ENCODE results near the gene CORO2A. TPM values are rescaled to one million over a fixed set of nuclear protein-coding genes. Genes with fewer than 3 reads are reported as not detected.

CORO2A gene
- total and polyA plus RNA-seq, 2 donors (not counting 3 experiments of a cell fraction or from before 2014, with no cell fraction given): 0.35 to 0.53 TPM

DNA sequence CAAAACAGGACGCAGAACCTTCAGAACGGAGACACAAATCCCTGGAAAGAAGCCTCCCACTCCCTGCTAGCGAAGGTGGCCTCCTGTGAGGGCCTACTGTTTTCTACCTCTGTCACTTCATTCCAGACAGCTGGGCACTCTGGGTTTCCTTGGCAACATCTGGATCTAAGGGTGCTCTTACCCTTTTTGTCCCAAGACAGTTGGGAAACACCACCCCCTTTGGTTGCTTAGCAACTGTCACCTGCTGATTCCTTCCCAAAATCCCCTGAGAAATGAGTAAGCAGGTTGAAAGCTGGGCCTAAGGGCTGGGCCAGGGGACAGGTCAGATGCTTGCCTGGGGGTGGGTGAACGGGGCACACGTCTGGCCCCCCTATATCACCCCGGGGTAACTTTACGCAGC, 106.5 kb downstream of the CORO2A start:
- DNase-seq (ENCODE audit: low read depth, low spot score) (no peak), FAIRE-seq (no peak)
- dilution Hi-C loops (cut with MboI; ENCODE audit: extremely low pct_ligation_motif_present, low sequenced_read_pairs): no loop called here
- intact Hi-C loops (cut with micrococcal nuclease): loop anchor here (2.0 kb wide), 1 partner anchor 171 kb away; no protein-coding TSS in a partner anchor
- no peak overlapping the region for H3K27ac ChIP-seq (ENCODE audit: insufficient read depth, low read depth, low read length)
- no peak overlapping the region for H3K4me3 ChIP-seq (replicated peaks in 1 of 3; ENCODE audit: insufficient read depth in 1 of 3, low read depth in 1 of 3, low read length in 3 of 3)
- no peak for TF ChIP-seq GATA2 (IDR thresholded peaks at IDR 0.05; ENCODE audit: insufficient read depth, insufficient read length, low read depth, low read length)
- TF ChIP-seq, protein P1, sequence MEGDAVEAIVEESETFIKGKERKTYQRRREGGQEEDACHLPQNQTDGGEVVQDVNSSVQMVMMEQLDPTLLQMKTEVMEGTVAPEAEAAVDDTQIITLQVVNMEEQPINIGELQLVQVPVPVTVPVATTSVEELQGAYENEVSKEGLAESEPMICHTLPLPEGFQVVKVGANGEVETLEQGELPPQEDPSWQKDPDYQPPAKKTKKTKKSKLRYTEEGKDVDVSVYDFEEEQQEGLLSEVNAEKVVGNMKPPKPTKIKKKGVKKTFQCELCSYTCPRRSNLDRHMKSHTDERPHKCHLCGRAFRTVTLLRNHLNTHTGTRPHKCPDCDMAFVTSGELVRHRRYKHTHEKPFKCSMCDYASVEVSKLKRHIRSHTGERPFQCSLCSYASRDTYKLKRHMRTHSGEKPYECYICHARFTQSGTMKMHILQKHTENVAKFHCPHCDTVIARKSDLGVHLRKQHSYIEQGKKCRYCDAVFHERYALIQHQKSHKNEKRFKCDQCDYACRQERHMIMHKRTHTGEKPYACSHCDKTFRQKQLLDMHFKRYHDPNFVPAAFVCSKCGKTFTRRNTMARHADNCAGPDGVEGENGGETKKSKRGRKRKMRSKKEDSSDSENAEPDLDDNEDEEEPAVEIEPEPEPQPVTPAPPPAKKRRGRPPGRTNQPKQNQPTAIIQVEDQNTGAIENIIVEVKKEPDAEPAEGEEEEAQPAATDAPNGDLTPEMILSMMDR (IDR thresholded peaks at IDR 0.05; ENCODE audit: extremely low read depth in 1 of 2, insufficient read depth in 1 of 2, low read depth in 1 of 2, low read length in 2 of 2): no peak
- no peak for TF ChIP-seq FOS (IDR thresholded peaks at IDR 0.05; ENCODE audit: borderline replicate concordance, insufficient read depth, low read length)
- TF ChIP-seq JUN (IDR thresholded peaks at IDR 0.05; ENCODE audit: borderline replicate concordance, insufficient read depth, insufficient read length, low read depth): no peak
- TF ChIP-seq MYC (IDR thresholded peaks at IDR 0.05; ENCODE audit: low read depth, low read length): no peak
- TF ChIP-seq, protein P2, sequence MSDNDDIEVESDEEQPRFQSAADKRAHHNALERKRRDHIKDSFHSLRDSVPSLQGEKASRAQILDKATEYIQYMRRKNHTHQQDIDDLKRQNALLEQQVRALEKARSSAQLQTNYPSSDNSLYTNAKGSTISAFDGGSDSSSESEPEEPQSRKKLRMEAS (IDR thresholded peaks at IDR 0.05; ENCODE audit: insufficient read depth, insufficient read length): no peak
- no peak for TF ChIP-seq EZH2 (IDR thresholded peaks at IDR 0.05; ENCODE audit: borderline replicate concordance, low read depth, low read length, severe bottlenecking)
- TF ChIP-seq POLR2A (IDR thresholded peaks at IDR 0.05; ENCODE audit: low read depth, low read length): no peak
- no peak for TF ChIP-seq POLR2AphosphoS5 (IDR thresholded peaks at IDR 0.05; ENCODE audit: insufficient read depth, low read depth, low read length)
- CTCF ChIA-PET: interaction anchor here (1.3 to 1.5 kb wide), 2 partner anchors 11 to 82 kb away, joined by 3 to 5 read pairs; no protein-coding TSS in a partner anchor
- peaks cover 3 to 12% of the 10 kb centered on the region in 2 experiments for H3K36me3 ChIP-seq (ENCODE audit: control insufficient read depth in 2 of 2, extremely low read depth in 1 of 2, insufficient read depth in 2 of 2, low read length in 2 of 2)
- no TSS peak for BruUV-seq (replicated peaks)
- POLR2A ChIA-PET: no interaction called here
- H3K4me2 ChIP-seq (ENCODE audit: insufficient read depth, low read length): no peak overlapping the region
- no peaks in the 10 kb centered on the region for H3K9me1 ChIP-seq (replicated peaks; ENCODE audit: control insufficient read depth, extremely low read depth, insufficient read depth, low read length)
- no peak overlapping the region for H3K9ac ChIP-seq (replicated peaks; ENCODE audit: extremely low read depth, insufficient read depth, low read length)
- H3K79me2 ChIP-seq (ENCODE audit: control insufficient read depth, insufficient read depth, low read length): no peaks in the 10 kb centered on the region
- H3K27me3 ChIP-seq (ENCODE audit: control insufficient read depth in 2 of 2, insufficient read depth in 2 of 2, low read length in 2 of 2): no peaks in the 10 kb centered on the region
- no peak overlapping the region for H2AFZ ChIP-seq (ENCODE audit: low read depth, low read length)
- peaks cover 12% of the 10 kb centered on the region for H3K4me1 ChIP-seq (ENCODE audit: control insufficient read depth, extremely low read depth, insufficient read depth, low read length)
- H3K9me3 ChIP-seq (replicated peaks; ENCODE audit: control insufficient read depth, insufficient read depth, low read length): no peaks in the 10 kb centered on the region
- H4K20me1 ChIP-seq (replicated peaks; ENCODE audit: control insufficient read depth, extremely low read depth, insufficient read depth, low read length): no peaks in the 10 kb centered on the region
